A673 (cell line): ENCODE results near the gene GIMAP1. TPM values are rescaled to one million over a fixed set of nuclear protein-coding genes. Genes with fewer than 3 reads are reported as not detected.

Experiments
- BruUV-seq: library from RNA; stranded (reverse); fragments of 400-500 nt; replicated peaks from 2 replicates; lab custom pipeline; 2021; lab: Mats Ljungman, UMichigan
- CTCF ChIA-PET: fragments of 300-600 bp; sonication (Branson Sonifier 250); formaldehyde crosslinking; loops from one replicate; lab custom pipeline; 2022; ENCODE audit warnings: antibody characterized with exemption; lab: Charles Lee
- POLR2A ChIA-PET: fragments of 300-600 bp; sonication (Branson Sonifier 250); formaldehyde crosslinking; loops from one replicate; lab custom pipeline; 2022; ENCODE audit warnings: antibody characterized with exemption; ENCODE audit not compliant: low non-redundant PET; lab: Charles Lee
- DNase-seq: peaks from one replicate; pipeline ENCODE4 v3.0.0-alpha.2; 2015; ENCODE audit warnings: low spot score
- H3K27ac ChIP-seq: fragments of 200-600 bp; sonication (generic); 2 replicates; pipeline ENCODE4 v1.5.1; 2016; ENCODE audit warnings: mixed run types, low read depth, mild to moderate bottlenecking, mixed read lengths, antibody characterized with exemption, low read length; ENCODE audit not compliant: poor library complexity, severe bottlenecking
- H3K27me3 ChIP-seq: fragments of 200-600 bp; sonication (generic); replicated peaks from 2 replicates; pipeline ENCODE4 v1.6.1; 2017; ENCODE audit warnings: mixed run types, low read depth, mild to moderate bottlenecking, mixed read lengths, antibody characterized with exemption, low read length; ENCODE audit not compliant: insufficient read depth, poor library complexity
- H3K36me3 ChIP-seq: fragments of 200-600 bp; sonication (generic); 2 replicates; pipeline ENCODE4 v1.6.1; 2016; ENCODE audit warnings: mixed run types, mild to moderate bottlenecking, mixed read lengths, antibody characterized with exemption, low read length; ENCODE audit not compliant: insufficient read depth, poor library complexity, severe bottlenecking
- H3K4me1 ChIP-seq: fragments of 200-600 bp; sonication (generic); 2 replicates; pipeline ENCODE4 v1.6.1; 2017; ENCODE audit warnings: mixed run types, mild to moderate bottlenecking, mixed read lengths, antibody characterized with exemption, low read length; ENCODE audit not compliant: insufficient read depth, poor library complexity, severe bottlenecking
- H3K4me3 ChIP-seq: fragments of 200-600 bp; sonication (generic); 2 replicates; pipeline ENCODE4 v1.5.1; 2016; ENCODE audit warnings: low read depth, mixed run types, mild to moderate bottlenecking, mixed read lengths, low read length; ENCODE audit not compliant: poor library complexity, severe bottlenecking
- H3K9me3 ChIP-seq: fragments of 200-600 bp; sonication (generic); 2 replicates; pipeline ENCODE4 v1.6.1; 2016; ENCODE audit warnings: mixed run types, low read depth, mild to moderate bottlenecking, mixed read lengths, antibody characterized with exemption, low read length; ENCODE audit not compliant: poor library complexity, severe bottlenecking
- EZH2 ChIP-seq: fragments of 200-600 bp; sonication (generic); IDR thresholded peaks from 2 replicates; pipeline ENCODE4 v1.6.1; 2017; ENCODE audit warnings: borderline replicate concordance, low read depth, mild to moderate bottlenecking, mixed read lengths, antibody characterized with exemption, low read length; ENCODE audit not compliant: poor library complexity, severe bottlenecking
- intact Hi-C: fragments of 100-400 bp; cut with micrococcal nuclease; formaldehyde crosslinking; loops from one replicate; pipeline ENCODE4 v1.10.0; 2022; ENCODE audit not compliant: unreplicated experiment
- total RNA-seq: library from RNA; stranded (reverse); gene quantifications from 2 replicates; pipeline ENCODE4 v1.2.3, GENCODE V29; 2021
- TF ChIP-seq, protein P1 (sequence below): fragments of 300-800, 200-600 bp; sonication (generic); conservative IDR thresholded peaks from 2 replicates; pipeline ENCODE4 v1.5.1; 2017; ENCODE audit warnings: low read depth, mild to moderate bottlenecking, antibody characterized with exemption, low read length, moderate library complexity, mixed read lengths

Gene GIMAP1
- total RNA-seq, 1 experiment from 2014 or later: not detected

- no TSS peak for BruUV-seq
- no peaks in the 10 kb centered on the region for H3K27me3 ChIP-seq
- ChIA-PET POLR2A (no interaction called here), CTCF (no interaction called here)
- no peaks in the 10 kb centered on the region for H3K36me3 ChIP-seq
- H3K4me3 ChIP-seq: no peak overlapping the region
- H3K9me3 ChIP-seq: no peaks in the 10 kb centered on the region
- H3K27ac ChIP-seq: no peak overlapping the region
- TF ChIP-seq, protein P1, sequence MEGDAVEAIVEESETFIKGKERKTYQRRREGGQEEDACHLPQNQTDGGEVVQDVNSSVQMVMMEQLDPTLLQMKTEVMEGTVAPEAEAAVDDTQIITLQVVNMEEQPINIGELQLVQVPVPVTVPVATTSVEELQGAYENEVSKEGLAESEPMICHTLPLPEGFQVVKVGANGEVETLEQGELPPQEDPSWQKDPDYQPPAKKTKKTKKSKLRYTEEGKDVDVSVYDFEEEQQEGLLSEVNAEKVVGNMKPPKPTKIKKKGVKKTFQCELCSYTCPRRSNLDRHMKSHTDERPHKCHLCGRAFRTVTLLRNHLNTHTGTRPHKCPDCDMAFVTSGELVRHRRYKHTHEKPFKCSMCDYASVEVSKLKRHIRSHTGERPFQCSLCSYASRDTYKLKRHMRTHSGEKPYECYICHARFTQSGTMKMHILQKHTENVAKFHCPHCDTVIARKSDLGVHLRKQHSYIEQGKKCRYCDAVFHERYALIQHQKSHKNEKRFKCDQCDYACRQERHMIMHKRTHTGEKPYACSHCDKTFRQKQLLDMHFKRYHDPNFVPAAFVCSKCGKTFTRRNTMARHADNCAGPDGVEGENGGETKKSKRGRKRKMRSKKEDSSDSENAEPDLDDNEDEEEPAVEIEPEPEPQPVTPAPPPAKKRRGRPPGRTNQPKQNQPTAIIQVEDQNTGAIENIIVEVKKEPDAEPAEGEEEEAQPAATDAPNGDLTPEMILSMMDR: no peak
- no peak for TF ChIP-seq EZH2
- intact Hi-C loops: no loop called here
- H3K4me1 ChIP-seq: no peaks in the 10 kb centered on the region
- DNase-seq: no peak
Observed at GRCh38 chr7:150745086-150745485, 28.7 kb downstream of the GIMAP1 start.

GRCh38 chr7:150745876-150746275, 29.5 kb downstream of the GIMAP1 start:
- Histone ChIP-seq H3K4me1 (no peaks in the 10 kb centered on the region), H3K9me3 (no peaks in the 10 kb centered on the region), H3K27me3 (no peaks in the 10 kb centered on the region), H3K4me3 (no peak overlapping the region), H3K36me3 (no peaks in the 10 kb centered on the region), H3K27ac (no peak overlapping the region)
- no peak for DNase-seq
- TF ChIP-seq, protein P1: no peak
- TF ChIP-seq EZH2: no peak
- ChIA-PET CTCF (no interaction called here), POLR2A (no interaction called here)
- intact Hi-C loops: no loop called here
- no TSS peak for BruUV-seq

DNA sequence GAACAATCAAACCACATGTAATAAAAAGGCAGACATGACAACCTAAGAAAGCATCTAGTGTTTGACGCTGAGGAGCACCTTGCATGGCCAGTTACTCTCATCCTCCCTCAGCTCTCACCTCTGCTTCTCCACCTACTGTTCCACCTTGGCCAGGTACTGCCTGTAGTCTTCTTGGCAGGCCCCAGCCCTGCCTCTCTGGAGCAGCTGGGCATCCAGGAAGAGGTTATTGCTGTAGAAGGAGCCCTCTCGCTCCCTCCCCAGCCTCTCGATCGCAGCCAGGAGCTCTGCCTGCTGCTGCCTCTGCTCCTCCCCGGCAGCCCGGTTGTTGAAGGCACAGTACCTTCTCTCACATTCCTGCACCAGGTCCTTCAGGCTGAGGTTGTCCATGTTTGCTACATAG, 30.5 kb downstream of the GIMAP1 start:
- DNase-seq: no peak
- BruUV-seq: no TSS peak
- Histone ChIP-seq H3K27me3 (no peaks in the 10 kb centered on the region), H3K4me3 (no peak overlapping the region), H3K9me3 (no peaks in the 10 kb centered on the region), H3K27ac (no peak overlapping the region), H3K36me3 (no peaks in the 10 kb centered on the region), H3K4me1 (no peaks in the 10 kb centered on the region)
- ChIA-PET CTCF (no interaction called here), POLR2A (interaction anchor here (0.6 kb wide), 1 partner anchor 33 kb away, joined by 3 read pairs; no protein-coding TSS in a partner anchor)
- TF ChIP-seq EZH2: no peak
- TF ChIP-seq, protein P1: no peak
- intact Hi-C loops: no loop called here
